Ascending aorta (tissue), 2 donors: ENCODE results near the gene AUH. TPM values are rescaled to one million over a fixed set of nuclear protein-coding genes. Genes with fewer than 3 reads are reported as not detected.

Source experiments
- DNase-seq, 2 donors: peaks; one replicate each; pipeline ENCODE4 v3.0.0-alpha.2; 2019; ENCODE audit warnings: low spot score in 2 of 2
- H3K27ac ChIP-seq, 2 donors: fragments of 200-600 bp; sonication (generic); one replicate each; pipeline ENCODE4 v1.5.1; 2016 to 2017; ENCODE audit warnings: mild to moderate bottlenecking in 1 of 2
- H3K27me3 ChIP-seq: fragments of 200-600 bp; sonication (generic); one replicate; pipeline ENCODE4 v1.5.1; 2017
- H3K36me3 ChIP-seq, 2 donors: fragments of 200-600 bp; sonication (generic); one replicate each; pipeline ENCODE4 v1.5.1; 2016
- H3K4me1 ChIP-seq, 2 donors: fragments of 200-600 bp; sonication (generic); one replicate each; pipeline ENCODE4 v1.5.1; 2016 to 2017; ENCODE audit warnings: mild to moderate bottlenecking in 1 of 2
- H3K4me3 ChIP-seq, 2 donors: fragments of 200-600 bp; sonication (generic); one replicate each; pipeline ENCODE4 v1.5.1; 2016 to 2017; ENCODE audit warnings: mild to moderate bottlenecking in 1 of 2
- H3K9me3 ChIP-seq, 2 donors: fragments of 200-600 bp; sonication (generic); one replicate each; pipeline ENCODE4 v1.5.1; 2016
- intact Hi-C: fragments of 100-400 bp; cut with DNase I; formaldehyde crosslinking; loops from one replicate; pipeline ENCODE4 v1.15.1; 2023
- total RNA-seq: library from RNA; depleted of rRNA; stranded (reverse); fragments of >200 nt; gene quantifications from one replicate; pipeline ENCODE4 v1.1.0, GENCODE V29; 2016
- TF ChIP-seq, protein P1 (sequence below), 3 experiments: fragments of 200-600 bp in 2 of 3; fragments of 450-650 bp in 1 of 3; sonication (generic) in 2 of 3; IDR thresholded peaks; one replicate each; pipeline ENCODE4 v1.5.1; 2016 to 2019; ENCODE audit warnings: antibody characterized with exemption in 3 of 3, mild to moderate bottlenecking in 1 of 3, moderate library complexity in 1 of 3

AUH gene
- total RNA-seq, 1 donor from 2014 or later = 46.2 TPM

GRCh38 chr9:91253488-91253887 lies 108.2 kb downstream of the AUH start:
- Histone ChIP-seq H3K4me1 (no peaks in the 10 kb centered on the region), H3K9me3 (no peaks in the 10 kb centered on the region), H3K36me3 (no peaks in the 10 kb centered on the region), H3K27me3 (no peaks in the 10 kb centered on the region), H3K27ac (no peak overlapping the region), H3K4me3 (no peak overlapping the region)
- TF ChIP-seq, protein P1, sequence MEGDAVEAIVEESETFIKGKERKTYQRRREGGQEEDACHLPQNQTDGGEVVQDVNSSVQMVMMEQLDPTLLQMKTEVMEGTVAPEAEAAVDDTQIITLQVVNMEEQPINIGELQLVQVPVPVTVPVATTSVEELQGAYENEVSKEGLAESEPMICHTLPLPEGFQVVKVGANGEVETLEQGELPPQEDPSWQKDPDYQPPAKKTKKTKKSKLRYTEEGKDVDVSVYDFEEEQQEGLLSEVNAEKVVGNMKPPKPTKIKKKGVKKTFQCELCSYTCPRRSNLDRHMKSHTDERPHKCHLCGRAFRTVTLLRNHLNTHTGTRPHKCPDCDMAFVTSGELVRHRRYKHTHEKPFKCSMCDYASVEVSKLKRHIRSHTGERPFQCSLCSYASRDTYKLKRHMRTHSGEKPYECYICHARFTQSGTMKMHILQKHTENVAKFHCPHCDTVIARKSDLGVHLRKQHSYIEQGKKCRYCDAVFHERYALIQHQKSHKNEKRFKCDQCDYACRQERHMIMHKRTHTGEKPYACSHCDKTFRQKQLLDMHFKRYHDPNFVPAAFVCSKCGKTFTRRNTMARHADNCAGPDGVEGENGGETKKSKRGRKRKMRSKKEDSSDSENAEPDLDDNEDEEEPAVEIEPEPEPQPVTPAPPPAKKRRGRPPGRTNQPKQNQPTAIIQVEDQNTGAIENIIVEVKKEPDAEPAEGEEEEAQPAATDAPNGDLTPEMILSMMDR (IDR thresholded peaks at IDR 0.05) = no peak
- intact Hi-C loops = no loop called here
- no peak for DNase-seq

DNA sequence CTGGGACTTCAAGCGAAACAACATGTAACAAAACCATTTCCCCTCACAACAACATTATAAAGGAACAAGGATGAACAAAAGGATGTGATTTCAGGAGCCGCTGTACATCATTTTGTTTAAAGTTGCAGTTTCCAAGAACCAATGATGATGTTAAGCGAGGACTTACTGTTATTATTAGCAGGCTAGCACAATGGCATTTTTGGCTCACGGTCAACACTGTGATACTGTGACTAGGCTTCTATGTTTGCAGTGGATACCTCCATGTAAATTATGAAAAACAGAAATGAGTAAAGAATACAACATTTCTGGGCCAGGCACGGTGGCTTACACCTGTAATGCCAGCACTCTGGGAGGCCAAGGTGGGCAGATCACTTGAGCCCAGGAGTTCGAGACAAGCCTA lies 113.0 kb downstream of the AUH start:
- TF ChIP-seq, protein P1 (IDR thresholded peaks at IDR 0.05) = no peak
- Histone ChIP-seq H3K36me3 (no peaks in the 10 kb centered on the region), H3K27me3 (no peaks in the 10 kb centered on the region), H3K4me3 (no peak overlapping the region), H3K4me1 (no peaks in the 10 kb centered on the region), H3K9me3 (no peaks in the 10 kb centered on the region), H3K27ac (no peak overlapping the region)
- no peak for DNase-seq
- intact Hi-C loops = no loop called here

GRCh38 chr9:91247278-91247677 lies 114.4 kb downstream of the AUH start:
- no peaks in the 10 kb centered on the region for H3K4me1 ChIP-seq
- TF ChIP-seq, protein P1 (IDR thresholded peaks at IDR 0.05) = no peak
- H3K9me3 ChIP-seq = no peaks in the 10 kb centered on the region
- H3K36me3 ChIP-seq = no peaks in the 10 kb centered on the region
- no peak overlapping the region for H3K27ac ChIP-seq
- H3K27me3 ChIP-seq = no peaks in the 10 kb centered on the region
- intact Hi-C loops = no loop called here
- DNase-seq = no peak
- no peak overlapping the region for H3K4me3 ChIP-seq

- no peaks in the 10 kb centered on the region for H3K9me3 ChIP-seq
- TF ChIP-seq, protein P1 (IDR thresholded peaks at IDR 0.05) = no peak
- no peak overlapping the region for H3K4me3 ChIP-seq
- H3K36me3 ChIP-seq = no peaks in the 10 kb centered on the region
- intact Hi-C loops = no loop called here
- no peak for DNase-seq
- H3K27me3 ChIP-seq = no peaks in the 10 kb centered on the region
- H3K27ac ChIP-seq = no peak overlapping the region
- no peaks in the 10 kb centered on the region for H3K4me1 ChIP-seq
These were observed 114.9 kb downstream of the AUH start for GRCh38 chr9:91246846-91247245.

DNA sequence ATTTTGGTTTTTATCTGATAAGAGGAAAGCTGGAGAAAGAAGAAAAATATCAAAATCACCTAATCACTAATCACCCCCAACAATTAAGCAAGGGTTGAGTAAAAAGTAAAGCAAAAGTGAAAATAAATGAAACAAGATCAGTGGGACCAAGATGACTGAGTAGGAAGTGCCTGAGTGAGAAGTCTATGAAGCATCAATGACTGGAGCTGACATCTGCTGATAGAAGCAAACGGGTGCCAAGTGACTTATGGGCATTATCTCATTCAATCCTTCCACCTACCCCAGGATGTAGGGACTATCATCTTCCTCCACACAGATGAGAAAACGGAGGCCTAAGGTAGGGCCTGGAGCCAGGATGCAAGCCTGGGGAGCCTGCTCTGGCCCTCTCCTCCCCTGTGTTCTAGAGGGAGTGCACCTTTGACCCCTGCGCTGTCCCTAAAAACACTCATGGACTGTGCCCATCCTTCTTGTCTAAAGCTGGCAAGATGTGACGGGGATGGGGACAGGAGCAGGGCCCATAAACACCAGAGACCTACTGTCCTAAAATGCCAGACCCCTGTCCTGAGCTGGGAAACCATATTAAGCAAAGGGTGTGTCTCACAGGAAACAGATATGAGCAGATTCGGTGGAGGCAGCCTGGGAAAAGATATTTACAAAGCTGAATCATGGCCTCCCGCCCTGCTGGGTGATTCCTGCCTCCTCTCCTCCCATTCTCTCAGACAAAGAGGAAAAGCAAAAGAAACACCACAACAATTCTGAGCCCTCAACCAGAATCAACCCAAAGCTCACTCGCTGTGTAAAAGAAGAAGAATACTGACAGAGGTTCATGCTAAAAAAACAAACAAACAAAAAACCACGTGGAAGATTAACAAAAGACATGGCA lies 116.0 kb downstream of the AUH start:
- H3K27me3 ChIP-seq = no peaks in the 10 kb centered on the region
- H3K27ac ChIP-seq = no peak overlapping the region
- TF ChIP-seq, protein P1 (IDR thresholded peaks at IDR 0.05) = no peak
- H3K4me3 ChIP-seq = no peak overlapping the region
- no peaks in the 10 kb centered on the region for H3K9me3 ChIP-seq
- H3K4me1 ChIP-seq = no peaks in the 10 kb centered on the region
- DNase-seq = no peak
- no peaks in the 10 kb centered on the region for H3K36me3 ChIP-seq
- intact Hi-C loops = no loop called here
